ENCODE measurements around the gene RIMOC1. TPM values are rescaled to one million over a fixed set of nuclear protein-coding genes. Genes with fewer than 3 reads are reported as not detected.
A peak's percentile ranks its signal among the peaks of the same experiment; 100 is the strongest.
"Not testable (repeated sequence)": the region's sequence is repeated elsewhere in the genome, so short reads cannot be mapped to it uniquely, and the experiment has no call there.

Gene RIMOC1
- polyA plus RNA-seq, 4 donors, result 28.1 to 39.6 (median 38.8) TPM

DNA sequence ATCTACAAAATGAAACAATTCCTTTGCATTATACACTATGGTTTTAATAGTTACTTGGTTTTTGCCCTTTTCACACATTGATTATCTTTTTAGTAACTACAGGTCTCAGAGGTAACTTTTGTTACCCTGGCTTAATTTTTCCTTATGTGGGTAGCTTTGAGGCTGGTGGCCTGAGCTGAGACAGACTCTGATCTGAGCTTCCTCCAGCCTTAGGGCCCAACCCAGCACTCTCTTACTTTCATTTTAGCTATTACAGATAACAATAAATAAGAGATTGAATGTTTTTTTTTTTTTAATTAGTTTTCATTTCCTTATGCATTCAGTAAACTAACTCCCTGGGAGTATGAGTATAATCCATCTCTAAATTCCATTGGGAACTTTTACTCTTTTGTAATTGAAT, 18.9 kb upstream of the RIMOC1 start:
- no peak for DNase-seq (ENCODE audit: low read depth in 4 of 4, low spot score in 3 of 4)

DNA sequence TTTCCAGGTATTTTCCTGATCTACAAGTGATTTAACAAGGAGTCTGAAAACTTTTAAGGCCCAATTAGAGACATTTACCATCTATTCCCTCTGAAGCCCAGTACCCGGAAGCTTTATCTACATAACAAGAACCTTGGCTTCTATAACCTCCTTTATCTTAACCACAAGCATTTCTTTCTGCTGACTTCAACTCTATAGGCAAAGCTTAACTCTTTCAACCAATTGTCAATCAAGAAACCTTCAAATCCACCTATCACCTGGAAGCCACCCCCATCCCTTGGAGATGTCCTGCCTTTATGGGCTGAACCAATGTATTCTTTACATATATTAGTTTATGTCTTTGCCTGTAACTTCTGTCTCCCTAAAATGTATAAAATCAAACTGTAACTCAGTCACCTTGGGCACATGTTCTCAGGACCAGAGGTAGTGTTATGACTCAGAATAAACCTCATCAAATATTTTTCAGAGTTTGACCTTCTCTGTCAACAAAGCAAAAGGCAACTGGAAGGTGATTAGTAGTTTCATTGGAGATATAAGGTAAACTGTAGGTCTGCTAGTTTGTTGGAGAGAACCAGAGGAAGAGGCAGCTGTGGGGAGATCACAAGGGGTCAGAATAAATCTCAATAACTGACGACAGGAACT, 13.0 kb upstream of the RIMOC1 start:
- no peak for DNase-seq (ENCODE audit: low read depth in 4 of 4, low spot score in 3 of 4)

DNA sequence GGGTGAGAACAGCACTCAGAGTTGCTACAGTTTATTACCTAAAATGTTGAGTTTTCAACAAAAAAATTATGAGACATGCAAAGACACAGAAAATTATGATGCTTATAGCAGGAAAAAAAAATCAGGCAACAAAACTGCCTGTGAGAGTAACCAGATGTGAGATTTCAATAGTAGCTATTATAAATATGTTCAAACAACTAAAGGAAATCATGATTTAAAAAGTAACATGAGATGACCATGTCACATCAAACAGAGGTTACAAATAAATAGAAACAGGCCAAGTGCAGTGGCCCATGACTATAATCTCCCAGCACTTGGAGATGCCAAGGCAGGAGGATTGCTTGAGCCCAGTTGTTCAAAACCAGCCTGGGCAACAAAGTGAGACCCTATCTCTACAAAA, 12.1 kb upstream of the RIMOC1 start:
- DNase-seq (ENCODE audit: low read depth in 4 of 4, low spot score in 3 of 4), result no peak

DNA sequence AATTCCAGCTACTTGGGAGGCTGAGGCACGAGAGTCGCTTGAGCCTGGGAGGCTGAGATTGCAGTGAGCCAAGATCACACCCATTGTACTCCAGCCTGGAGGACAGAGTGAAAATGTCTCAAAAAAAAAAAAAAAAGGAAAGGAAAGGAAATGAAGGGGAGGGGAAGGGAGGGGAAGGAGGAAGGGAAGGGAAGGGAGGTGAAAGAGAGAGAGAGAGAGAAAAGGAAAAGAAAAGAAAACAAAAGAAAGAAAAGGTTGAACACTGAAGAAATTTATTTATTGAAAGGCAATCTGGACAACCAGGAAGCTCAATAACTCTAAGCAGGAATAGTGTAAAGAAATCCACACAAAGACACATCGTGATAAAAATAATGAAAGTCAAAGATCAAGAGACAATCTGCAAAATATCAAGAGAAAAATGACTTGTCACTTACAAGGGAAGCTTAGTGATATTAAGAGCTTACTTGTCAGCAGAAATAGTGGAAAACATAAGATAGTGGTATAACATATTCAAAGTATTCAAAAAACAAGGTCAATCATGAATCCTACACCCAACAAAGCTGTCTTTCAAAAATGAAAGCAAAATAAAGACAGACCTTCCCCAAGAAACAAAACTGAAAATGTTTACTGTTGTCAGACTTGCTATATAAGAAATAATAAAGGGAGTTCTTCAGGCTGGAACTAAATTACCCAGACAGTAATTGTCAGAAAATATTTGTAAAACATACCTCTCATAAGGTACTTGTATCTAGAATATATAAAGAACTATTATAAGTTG, 10.9 kb upstream of the RIMOC1 start:
- DNase-seq (ENCODE audit: low read depth in 4 of 4, low spot score in 3 of 4), result no peak

DNA sequence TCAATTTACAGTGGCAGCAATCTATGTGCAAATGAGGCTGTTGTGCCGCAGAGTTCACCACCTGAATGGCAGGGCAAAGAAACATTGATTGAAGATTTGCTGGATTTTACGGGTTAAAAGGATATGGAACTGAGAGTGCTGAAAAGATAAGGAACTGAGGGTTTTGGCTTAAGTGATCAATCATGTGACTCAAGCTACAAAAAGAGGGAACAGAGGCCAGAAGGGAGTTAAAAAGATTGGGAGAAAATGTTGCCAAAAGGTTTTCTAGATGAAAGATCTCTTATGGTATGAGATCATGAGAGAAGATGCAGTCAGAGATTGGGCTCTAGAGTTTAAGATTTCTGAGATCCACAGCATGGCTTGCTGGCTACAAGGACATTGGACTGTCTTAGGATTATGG, 7.9 kb upstream of the RIMOC1 start:
- DNase-seq (ENCODE audit: low read depth in 4 of 4, low spot score in 3 of 4), result no peak

DNA sequence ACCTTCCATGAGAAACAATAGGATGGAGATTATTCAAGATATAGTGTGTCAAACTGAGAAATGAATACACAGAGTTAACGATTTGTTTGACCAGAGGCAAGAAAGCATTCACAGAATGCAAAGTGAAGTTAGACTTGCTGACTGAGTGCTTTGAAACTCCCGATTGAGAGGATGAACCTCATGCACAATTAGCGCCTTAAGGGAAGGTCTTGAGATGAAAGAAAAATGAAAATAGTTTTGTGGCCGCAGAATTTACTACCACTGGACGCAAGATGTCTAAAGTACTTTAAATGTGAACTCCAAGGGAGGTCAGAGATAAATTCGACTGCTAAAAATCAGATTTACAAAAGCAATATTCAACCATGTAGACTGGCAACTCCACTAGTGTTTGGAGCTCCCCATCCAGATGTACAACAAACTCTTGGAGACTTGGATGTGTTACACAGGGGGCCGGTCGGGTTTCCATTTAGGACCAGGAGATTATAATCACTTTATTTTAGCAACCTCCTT, 707 bp upstream of the RIMOC1 start:
- no peak for DNase-seq (ENCODE audit: low read depth in 4 of 4, low spot score in 3 of 4)

DNA sequence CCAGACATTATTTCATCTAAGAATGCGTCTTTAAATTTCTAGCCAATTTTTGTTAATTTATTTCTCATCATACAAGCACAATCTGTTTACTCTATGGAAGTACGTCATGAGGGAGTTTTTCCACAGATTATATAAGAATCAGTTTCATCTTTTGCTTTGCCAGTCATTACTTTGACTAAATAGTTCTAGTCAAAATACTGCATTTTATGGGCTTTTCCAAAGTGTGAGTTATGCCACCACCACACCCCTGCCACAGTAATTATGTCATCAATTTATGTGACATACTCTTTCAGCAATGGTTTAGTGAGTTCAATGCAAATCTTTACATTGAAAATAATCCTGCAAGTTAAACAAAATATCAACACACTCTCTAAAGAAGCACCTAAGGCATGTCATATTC, 2.0 kb downstream of the RIMOC1 start:
- no peak for DNase-seq (ENCODE audit: low read depth in 4 of 4, low spot score in 3 of 4)

DNA sequence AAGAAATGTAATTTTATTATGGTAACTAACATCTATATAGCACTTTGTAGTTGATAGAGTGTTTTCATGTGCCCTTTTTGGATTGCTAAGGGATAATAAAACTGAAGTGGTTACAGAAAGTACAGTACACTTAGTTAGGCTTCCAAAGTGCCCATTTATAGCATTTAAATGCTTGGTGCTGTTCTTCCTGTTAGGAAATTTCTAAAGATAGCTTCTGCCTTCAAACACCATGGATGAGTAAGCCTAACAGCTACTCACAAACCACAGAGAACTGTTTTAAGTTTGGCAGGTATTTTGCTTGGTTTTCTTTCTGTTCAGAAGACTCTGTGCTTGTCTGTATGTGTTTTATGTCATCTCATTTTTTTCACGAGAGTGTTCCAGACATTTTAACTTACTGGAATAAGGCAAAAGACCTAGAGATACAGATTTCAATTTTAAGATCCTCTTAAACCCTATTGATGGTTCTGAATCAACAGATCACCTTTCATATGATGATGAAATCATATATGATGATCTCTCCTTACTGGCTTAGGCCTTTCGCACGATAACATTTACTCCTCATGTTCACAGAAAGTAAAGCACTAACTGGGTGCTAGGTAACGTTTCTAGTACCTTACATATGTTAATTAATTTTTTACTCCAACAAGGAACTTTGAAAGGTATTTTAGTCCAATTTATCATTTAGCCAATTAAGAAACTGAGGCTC, 4.4 kb downstream of the RIMOC1 start:
- no peak for DNase-seq (ENCODE audit: low read depth in 4 of 4, low spot score in 3 of 4)

DNA sequence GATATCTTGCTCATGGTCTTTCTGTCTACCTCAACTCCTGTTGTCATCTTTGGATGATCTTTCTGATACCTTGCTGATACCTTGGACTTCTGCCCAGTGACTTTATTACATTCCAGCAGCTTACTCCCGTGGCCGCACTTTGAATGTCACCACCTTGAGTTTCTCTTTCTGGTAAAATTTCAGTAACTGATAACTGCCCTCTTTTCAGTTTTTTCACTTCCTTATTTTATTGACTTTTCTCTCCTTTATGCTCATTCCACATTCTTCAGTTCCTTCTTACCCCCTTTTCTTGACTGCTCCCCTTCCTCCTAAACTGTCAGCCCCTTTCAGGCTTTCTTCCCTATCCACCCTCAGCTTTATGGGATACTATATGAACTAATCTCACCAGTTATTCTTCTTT, 14.0 kb downstream of the RIMOC1 start:
- no peak for DNase-seq (ENCODE audit: low read depth in 4 of 4, low spot score in 3 of 4)

DNA sequence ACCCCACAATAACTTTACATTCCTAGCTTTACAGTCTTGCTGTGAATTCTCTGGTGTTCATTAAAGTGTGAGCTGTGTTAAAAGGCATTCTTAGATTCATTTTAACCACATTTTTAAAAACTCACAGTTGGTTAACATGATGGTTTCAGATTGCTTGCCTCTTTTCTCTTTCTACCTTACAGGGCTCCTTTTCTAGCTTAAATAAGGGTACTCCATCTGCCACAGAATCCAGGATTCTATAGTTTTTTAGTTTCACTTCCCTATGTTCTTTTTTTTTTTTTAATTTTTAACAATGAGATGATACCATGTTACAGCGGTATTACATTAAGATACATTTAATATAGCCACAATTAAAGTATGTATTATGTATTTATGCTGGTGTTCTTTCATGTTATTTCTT, 17.0 kb downstream of the RIMOC1 start:
- no peak for DNase-seq (ENCODE audit: low read depth in 4 of 4, low spot score in 3 of 4)

DNA sequence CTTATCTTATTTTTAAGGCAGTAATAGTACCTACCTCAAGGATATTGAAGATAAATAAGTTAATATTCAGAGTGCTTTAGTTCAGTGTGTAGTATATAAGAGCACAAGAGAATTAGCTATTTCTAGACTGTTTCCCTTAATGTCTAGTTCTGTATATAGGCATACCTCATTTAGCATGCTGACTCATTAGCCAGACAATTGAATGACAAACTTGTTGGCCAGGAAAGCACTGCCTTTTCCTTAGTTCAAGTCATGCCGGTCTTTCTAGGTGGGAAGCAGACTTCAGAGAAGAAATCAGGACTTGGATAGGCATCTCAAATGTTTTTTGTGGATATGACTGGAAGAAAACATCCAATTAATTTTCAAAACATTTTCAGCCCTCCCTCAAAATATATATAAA, 17.7 kb downstream of the RIMOC1 start:
- DNase-seq (ENCODE audit: low read depth in 4 of 4, low spot score in 3 of 4), result no peak

DNA sequence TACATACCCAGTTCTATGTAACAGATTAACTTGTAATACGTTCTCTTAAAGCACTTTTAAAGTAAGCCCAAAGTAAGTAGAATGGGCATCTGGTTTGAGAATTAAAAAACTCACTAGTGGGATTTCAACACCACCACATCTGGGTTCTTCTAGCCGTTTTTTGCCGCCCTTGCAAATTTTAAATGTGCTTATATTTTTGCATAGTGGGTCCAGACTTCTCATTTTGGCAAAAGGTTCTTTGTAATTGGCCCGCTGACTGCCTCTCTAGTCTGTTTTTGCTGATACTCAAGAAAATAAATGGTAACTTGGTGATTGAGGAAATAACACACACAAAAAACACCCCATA, 20.4 kb downstream of the RIMOC1 start:
- no peak for DNase-seq (ENCODE audit: low read depth in 4 of 4, low spot score in 3 of 4)

DNA sequence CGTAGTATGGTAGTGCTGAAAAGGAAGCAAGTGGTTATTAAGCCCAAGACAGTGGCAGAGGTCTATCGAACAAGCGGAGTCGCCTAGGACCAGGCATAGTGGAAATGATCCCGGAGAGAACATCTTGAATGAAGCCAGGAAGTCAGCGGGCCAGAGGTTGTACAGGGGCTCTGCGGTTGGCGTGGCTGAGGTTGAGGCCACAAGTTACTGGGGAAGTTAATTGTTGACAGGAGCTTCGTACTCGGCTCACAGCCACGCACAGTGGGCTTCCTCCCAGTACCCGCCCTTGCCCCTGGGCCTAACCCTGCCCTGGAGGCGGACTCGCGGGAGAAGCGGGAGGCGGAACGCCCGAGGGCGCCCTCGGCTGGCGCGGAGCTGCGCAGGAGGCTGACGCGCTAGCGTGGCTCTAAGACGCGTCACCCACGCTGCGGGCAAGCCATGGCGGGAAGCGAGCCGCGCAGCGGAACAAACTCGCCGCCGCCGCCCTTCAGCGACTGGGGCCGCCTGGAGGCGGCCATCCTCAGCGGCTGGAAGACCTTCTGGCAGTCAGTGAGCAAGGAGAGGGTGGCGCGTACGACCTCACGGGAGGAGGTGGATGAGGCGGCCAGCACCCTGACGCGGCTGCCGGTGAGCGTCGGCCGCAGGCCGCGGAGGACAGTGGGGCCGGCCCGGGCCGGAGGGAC, 20.9 kb downstream of the RIMOC1 start, which contains the start of gene FBXO4:
TSS of gene FBXO4 (plus strand) at position 410 of the 683 bp plus-strand sequence. CDS start at position 439, 29 bp downstream.
- DNase-seq (ENCODE audit: low read depth in 4 of 4, low spot score in 3 of 4), result peak; percentile 51 to 77 (median 64)

DNA sequence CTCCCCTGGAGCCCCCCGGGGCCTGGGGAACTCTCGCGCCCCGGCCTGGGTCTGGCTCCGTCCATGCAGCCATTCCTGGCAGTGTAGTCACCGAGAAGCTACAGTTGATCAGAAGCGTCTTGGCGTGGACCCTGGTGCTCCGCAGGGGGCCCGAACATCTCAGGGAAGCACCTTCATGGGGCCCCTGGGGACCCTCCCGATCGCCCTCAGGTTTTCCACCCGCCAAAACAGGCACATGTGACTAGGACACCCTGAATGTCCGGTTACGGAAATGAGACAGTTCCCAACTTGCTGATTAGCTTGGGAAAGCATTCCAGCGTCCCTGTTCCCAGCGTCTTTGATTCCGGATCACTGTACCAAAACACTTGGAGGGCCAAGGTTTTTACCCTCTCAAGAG, 21.4 kb downstream of the RIMOC1 start:
- DNase-seq (ENCODE audit: low read depth in 4 of 4, low spot score in 3 of 4), result peak in 3 of 4 donors; percentile 18 to 44 (median 25)

DNA sequence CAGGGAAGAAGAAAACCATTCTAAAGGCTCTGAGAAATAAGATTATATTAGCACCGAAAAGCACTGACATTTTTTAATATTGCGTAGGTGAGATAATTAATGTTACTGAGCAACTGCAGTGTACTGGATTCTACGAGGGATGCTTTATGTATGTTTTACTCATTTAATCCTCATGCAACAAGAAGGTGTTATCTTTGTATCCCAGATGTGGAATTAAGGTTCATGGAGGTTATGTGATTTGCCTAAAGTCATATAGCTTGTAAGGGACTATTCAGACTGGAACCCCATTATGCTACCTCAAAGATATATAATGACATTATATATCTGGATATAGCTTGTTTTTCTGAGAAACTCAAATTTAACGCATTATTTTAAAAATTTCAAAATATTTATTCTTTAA, 23.5 kb downstream of the RIMOC1 start:
- DNase-seq (ENCODE audit: low read depth in 4 of 4, low spot score in 3 of 4), result no peak

DNA sequence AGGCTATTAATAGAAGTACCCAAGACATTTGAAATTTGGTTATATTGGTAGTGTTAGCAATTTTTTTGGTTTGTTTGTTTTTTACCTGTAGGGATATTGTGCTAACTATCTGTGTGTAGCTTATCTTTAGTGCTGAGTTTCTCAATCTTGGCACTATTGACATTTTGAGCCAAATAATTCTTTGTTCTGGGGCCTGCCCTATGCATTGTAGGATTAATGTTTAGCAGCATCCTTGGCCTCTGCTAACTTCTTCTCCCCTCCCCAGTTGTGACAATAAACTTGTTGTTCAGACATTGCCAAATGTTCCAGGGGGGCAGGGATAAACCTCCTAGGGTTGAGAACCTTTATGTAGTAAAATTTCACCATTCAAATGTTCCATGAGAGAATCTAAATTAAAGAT, 24.9 kb downstream of the RIMOC1 start:
- DNase-seq (ENCODE audit: low read depth in 4 of 4, low spot score in 3 of 4), result no peak

DNA sequence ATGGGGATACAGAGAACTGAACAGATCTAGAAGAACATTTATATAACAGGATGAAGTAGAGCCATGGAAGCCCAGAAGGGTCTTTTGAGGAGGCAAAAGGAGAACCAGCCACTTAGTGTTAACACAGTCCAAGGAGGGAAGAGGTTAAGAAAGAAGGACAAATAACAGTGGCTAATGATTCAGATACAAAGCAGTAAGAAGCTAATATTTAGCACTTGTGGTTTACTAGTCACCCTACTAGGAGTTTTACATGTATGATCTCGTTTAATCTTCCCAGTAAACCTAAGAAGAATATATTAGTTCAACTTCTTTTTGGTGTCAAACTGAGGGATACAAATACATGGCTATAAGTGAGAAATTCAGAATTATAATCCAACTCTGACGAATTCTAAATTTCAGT, 28.6 kb downstream of the RIMOC1 start:
- DNase-seq (ENCODE audit: low read depth in 4 of 4, low spot score in 3 of 4), result no peak

DNA sequence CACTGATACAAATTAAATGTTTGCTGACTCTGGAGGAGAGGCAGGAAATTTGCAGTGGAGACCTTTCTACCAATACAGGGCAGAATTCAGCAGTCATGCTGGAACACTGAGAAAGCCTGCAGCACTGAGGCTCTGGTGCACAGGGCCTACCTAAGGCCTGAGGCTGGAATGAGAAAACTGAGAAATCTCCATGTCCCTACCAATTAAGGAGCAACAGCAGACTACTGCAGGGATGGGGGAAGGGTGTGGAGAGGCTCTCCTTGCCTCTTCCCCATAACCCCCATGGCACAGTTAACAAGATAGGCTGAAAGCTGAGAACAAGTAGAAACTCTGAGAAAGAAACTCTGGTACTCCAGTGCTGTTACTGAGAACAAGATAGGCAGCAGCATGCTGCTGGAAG, 31.4 kb downstream of the RIMOC1 start:
- no peak for DNase-seq (ENCODE audit: low read depth in 4 of 4, low spot score in 3 of 4)

DNA sequence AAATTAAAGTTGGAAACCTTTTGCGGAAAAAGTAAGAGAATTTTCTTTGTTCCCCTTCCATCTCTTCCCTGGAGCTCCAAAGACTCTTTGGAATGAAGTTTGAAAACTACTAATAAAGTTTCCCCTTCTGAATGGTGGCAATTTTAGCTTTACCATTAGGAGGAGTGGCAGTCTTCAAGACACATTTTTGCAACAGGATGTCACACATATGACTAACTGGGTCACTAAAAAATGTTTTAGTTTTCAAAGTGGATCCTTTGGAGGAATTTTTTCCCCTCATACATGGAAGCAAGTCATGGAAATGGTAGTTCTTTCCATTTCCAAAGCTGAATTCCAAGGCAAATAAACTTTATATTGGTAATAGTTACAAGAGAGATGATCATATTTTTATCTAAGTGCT, 36.5 kb downstream of the RIMOC1 start:
- no peak for DNase-seq (ENCODE audit: low read depth in 4 of 4, low spot score in 3 of 4)

DNA sequence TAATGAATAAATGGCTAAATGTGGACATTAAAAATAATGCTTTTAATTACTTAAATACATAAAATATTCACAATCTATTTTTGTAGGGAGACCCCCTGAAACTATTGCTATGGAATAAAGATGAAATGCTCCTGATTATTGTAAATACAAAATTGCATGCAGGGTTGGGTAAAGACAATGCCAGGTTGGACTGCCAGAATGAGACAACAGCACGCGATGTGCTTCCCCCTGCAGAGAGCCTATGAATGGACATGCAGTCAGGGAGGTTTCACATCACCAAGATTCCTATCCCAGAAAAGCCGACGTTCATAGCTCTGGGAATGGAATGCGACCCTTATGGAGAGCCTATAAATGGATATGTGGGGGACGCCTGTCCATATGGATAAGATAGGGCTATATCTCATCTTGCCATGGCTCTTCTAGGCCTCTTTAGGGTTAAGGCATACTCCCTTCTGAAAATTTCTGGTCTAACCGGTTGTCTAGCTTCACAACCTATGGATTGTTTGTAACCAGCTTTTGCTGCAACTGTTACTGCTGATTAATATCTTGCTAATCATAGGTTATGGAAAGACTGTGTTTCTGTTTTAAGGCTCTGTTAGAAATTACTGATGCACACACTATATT, 41.3 kb downstream of the RIMOC1 start:
- DNase-seq (ENCODE audit: low read depth in 4 of 4, low spot score in 3 of 4), result not testable (repeated sequence)

DNA sequence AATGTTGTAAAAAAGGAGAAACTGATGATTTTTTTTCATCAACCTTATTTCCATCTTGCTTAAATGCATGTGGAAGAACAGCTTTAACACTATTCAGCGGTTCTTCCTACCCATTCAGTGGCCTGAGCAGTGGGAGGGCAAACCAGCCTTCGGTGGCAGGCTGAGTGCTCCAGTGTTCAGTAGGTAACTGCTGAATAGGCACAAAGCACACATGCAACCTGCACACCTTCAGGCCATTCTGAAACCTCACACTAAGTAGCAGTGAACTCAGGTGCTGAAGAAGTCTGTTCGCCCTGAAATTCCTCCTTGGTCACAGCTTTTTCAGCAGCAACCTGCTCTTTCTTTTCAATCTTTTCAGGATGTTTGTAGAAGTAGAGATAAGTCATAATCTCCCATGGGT, 47.1 kb downstream of the RIMOC1 start:
- DNase-seq (ENCODE audit: low read depth in 4 of 4, low spot score in 3 of 4), result no peak

Data from right renal pelvis (tissue), 4 donors.